HCT116 (cell line): ENCODE data around the gene BAHCC1. TPM values are rescaled to one million over a fixed set of nuclear protein-coding genes. Genes with fewer than 3 reads are reported as not detected.

ENCODE experiments used
- ATAC-seq: fragments of 200-7000 bp; cut with Tn5 transposase; 2 replicates; pipeline ENCODE4 v1.9.1; 2020; ENCODE audit warnings: mild to moderate bottlenecking, moderate library complexity
- BruUV-seq: library from RNA; stranded (reverse); fragments of 400-500 nt; replicated peaks from 2 replicates; lab custom pipeline; 2021; lab: Mats Ljungman, UMichigan
- CTCF ChIA-PET: fragments of 300-600 bp; sonication (Branson Sonifier 250); formaldehyde crosslinking; loops from one replicate; lab custom pipeline; 2021; ENCODE audit warnings: antibody characterized with exemption; lab: Charles Lee
- POLR2A ChIA-PET: fragments of 300-600, 350-600 bp; sonication (Branson Sonifier 250); formaldehyde crosslinking; loops from one replicate; lab custom pipeline; 2021; ENCODE audit warnings: antibody characterized with exemption; lab: Charles Lee
- RAD21 ChIA-PET, 2 experiments: fragments of 300-600 bp; sonication (Branson Sonifier 250); formaldehyde crosslinking; loops; one replicate each; lab custom pipeline; 2023; ENCODE audit warnings: low total read pairs in 2 of 2; ENCODE audit not compliant: uncharacterized antibody in 2 of 2, unreplicated experiment in 2 of 2, low non-redundant PET in 1 of 2; lab: Charles Lee
- DNase-seq: peaks from one replicate; pipeline ENCODE4 v3.0.0-alpha.2; 2010; ENCODE audit warnings: low read depth, low spot score
- H2AFZ ChIP-seq: fragments of 200-600 bp; shearing (Covaris generic), sonication (generic); 2 replicates; pipeline ENCODE4 v1.6.1; 2017; ENCODE audit warnings: low read depth, mixed run types, mixed read lengths, antibody characterized with exemption, low read length; ENCODE audit not compliant: poor library complexity, severe bottlenecking
- H3K27ac ChIP-seq: 2 replicates; pipeline ENCODE4 v1.5.1; 2012; ENCODE audit warnings: low read depth, low read length
- H3K27me3 ChIP-seq: fragments of 200-600 bp; sonication (generic); 2 replicates; pipeline ENCODE4 v1.6.1; 2016; ENCODE audit warnings: mixed run types, low read length, mixed read lengths; ENCODE audit not compliant: insufficient read depth
- H3K36me3 ChIP-seq, 2 experiments: fragments of 200-500 bp in 1 of 2; fragments of 200-600 bp in 1 of 2; sonication (Bioruptor generic) in 1 of 2; sonication (generic) in 1 of 2; 2 replicates each; pipeline versions ENCODE4 v1.5.1 to v1.6.1; 2014 to 2016; ENCODE audit warnings: low read length in 2 of 2, inconsistent platforms in 1 of 2, mixed read lengths in 1 of 2, mixed run types in 1 of 2; ENCODE audit not compliant: insufficient read depth in 2 of 2, control insufficient read depth in 1 of 2
- H3K4me1 ChIP-seq, 2 experiments: fragments of 200-600 bp in 1 of 2; sonication (generic) in 1 of 2; 2 replicates each; pipeline versions ENCODE4 v1.5.1 to v1.6.1; 2012 to 2017; ENCODE audit warnings: low read length in 2 of 2, inconsistent platforms in 1 of 2, mild to moderate bottlenecking in 1 of 2, mixed read lengths in 1 of 2, mixed run types in 1 of 2, moderate library complexity in 1 of 2; ENCODE audit not compliant: insufficient read depth in 2 of 2, control insufficient read depth in 1 of 2
- H3K4me2 ChIP-seq: fragments of 200-600 bp; sonication (generic); 2 replicates; pipeline ENCODE4 v1.6.1; 2017; ENCODE audit warnings: mixed run types, low read length, mixed read lengths
- H3K4me3 ChIP-seq, 2 experiments: fragments of 200-600 bp in 1 of 2; sonication (generic) in 1 of 2; replicated peaks in 1 of 2; 2 replicates each; pipeline ENCODE4 v1.5.1; 2011 to 2016; ENCODE audit warnings: low read length in 2 of 2, control low read depth in 1 of 2, low read depth in 1 of 2, mild to moderate bottlenecking in 1 of 2, mixed read lengths in 1 of 2, mixed run types in 1 of 2
- H3K79me2 ChIP-seq: fragments of 200-600 bp; sonication (generic); 2 replicates; pipeline ENCODE4 v1.6.1; 2017; ENCODE audit warnings: mild to moderate bottlenecking, mixed run types, low read length, moderate library complexity, mixed read lengths; ENCODE audit not compliant: insufficient read depth
- H3K9ac ChIP-seq: fragments of 200-600 bp; sonication (generic); 2 replicates; pipeline ENCODE4 v1.6.1; 2016; ENCODE audit warnings: low read length, mixed read lengths
- H3K9me2 ChIP-seq: fragments of 200-600 bp; sonication (generic), shearing (Covaris generic); 2 replicates; pipeline ENCODE4 v1.6.1; 2017; ENCODE audit warnings: mixed run types, mild to moderate bottlenecking, moderate library complexity; ENCODE audit not compliant: insufficient read depth
- H3K9me3 ChIP-seq, 2 experiments: fragments of 200-500 bp in 1 of 2; fragments of 200-600 bp in 1 of 2; sonication (Bioruptor generic) in 1 of 2; sonication (generic) in 1 of 2; 2 replicates each; pipeline ENCODE4 v1.6.1; 2014 to 2017; ENCODE audit warnings: low read length in 2 of 2, mixed read lengths in 2 of 2, inconsistent platforms in 1 of 2, low read depth in 1 of 2, mild to moderate bottlenecking in 1 of 2, mixed run types in 1 of 2, moderate library complexity in 1 of 2; ENCODE audit not compliant: control insufficient read depth in 1 of 2, insufficient read depth in 1 of 2
- H4K20me1 ChIP-seq: fragments of 200-600 bp; sonication (generic), shearing (Covaris generic); 2 replicates; pipeline ENCODE4 v1.6.1; 2017; ENCODE audit warnings: mixed run types, mild to moderate bottlenecking, moderate library complexity; ENCODE audit not compliant: insufficient read depth
- ATF3 ChIP-seq: IDR thresholded peaks from 2 replicates; pipeline ENCODE4 v1.6.1; 2012
- CEBPB ChIP-seq: IDR thresholded peaks from 2 replicates; pipeline ENCODE4 v1.6.1; 2012; ENCODE audit warnings: low read depth
- EGR1 ChIP-seq: IDR thresholded peaks from 2 replicates; pipeline ENCODE4 v1.6.1; 2012; ENCODE audit warnings: low read depth
- JUND ChIP-seq: IDR thresholded peaks from 2 replicates; pipeline ENCODE4 v1.6.1; 2012
- MAX ChIP-seq: IDR thresholded peaks from 2 replicates; pipeline ENCODE4 v1.6.1; 2012
- RAD21 ChIP-seq: IDR thresholded peaks from 2 replicates; pipeline ENCODE4 v1.6.1; 2012; ENCODE audit warnings: low read depth, mild to moderate bottlenecking
- REST ChIP-seq: IDR thresholded peaks from 2 replicates; pipeline ENCODE4 v1.6.1; 2012; ENCODE audit warnings: low read depth
- SRF ChIP-seq: IDR thresholded peaks from 2 replicates; pipeline ENCODE4 v1.6.1; 2012; ENCODE audit warnings: low read depth
- TCF7L2 ChIP-seq: IDR thresholded peaks from 2 replicates; pipeline ENCODE4 v1.7.0; 2011; ENCODE audit warnings: borderline replicate concordance, inconsistent platforms; ENCODE audit not compliant: insufficient read depth, insufficient read length; ENCODE audit errors: extremely low read depth
- YY1 ChIP-seq: IDR thresholded peaks from 2 replicates; pipeline ENCODE4 v1.6.1; 2011; ENCODE audit warnings: low read length, low read depth, moderate library complexity, mild to moderate bottlenecking; ENCODE audit not compliant: insufficient replicate concordance; ENCODE audit errors: extremely low read depth
- ZNF274 ChIP-seq: fragments of 200-500 bp; sonication (Bioruptor generic); IDR thresholded peaks from 2 replicates; pipeline ENCODE4 v1.6.1; 2014; ENCODE audit warnings: mild to moderate bottlenecking, low read depth, low read length, inconsistent platforms
- intact Hi-C: fragments of 100-400 bp; cut with micrococcal nuclease; formaldehyde crosslinking; loops from 2 replicates; pipeline ENCODE4 v1.10.0; 2022
- total RNA-seq: library from RNA; stranded (reverse); gene quantifications from one replicate; pipeline ENCODE4 v1.2.1, GENCODE V29; 2021; ENCODE audit not compliant: unreplicated experiment

The BAHCC1 gene
- total RNA-seq, 1 experiment from 2014 or later = 45.2 TPM

GRCh38 chr17:81431545-81432482 lies 36.6 kb downstream of the BAHCC1 start:
- Histone ChIP-seq H3K4me2 (no peak overlapping the region), H4K20me1 (no peaks in the 10 kb centered on the region), H3K27me3 (no peaks in the 10 kb centered on the region), H3K9ac (no peak overlapping the region), H3K4me3 (no peak overlapping the region), H3K9me3 (no peaks in the 10 kb centered on the region), H3K9me2 (no peaks in the 10 kb centered on the region), H3K79me2 (no peaks in the 10 kb centered on the region), H3K4me1 (peaks cover 24 to 47% of the 10 kb centered on the region in 2 experiments), H3K27ac (no peak overlapping the region), H2AFZ (no peak overlapping the region), H3K36me3 (no peaks in the 10 kb centered on the region)
- RAD21 ChIA-PET = no interaction called here
- no peak for DNase-seq
- POLR2A ChIA-PET = interaction anchor here (1.1 to 1.3 kb wide), 2 partner anchors 37 kb away, joined by 3 to 4 read pairs; partner anchors contain the start of gene BAHCC1
- no peak for ATAC-seq
- TF ChIP-seq SRF (no peak), MAX (no peak), CEBPB (no peak), REST (no peak), EGR1 (no peak), YY1 (no peak), JUND (no peak), RAD21 (no peak), TCF7L2 (no peak), ZNF274 (no peak), ATF3 (no peak)
- no TSS peak for BruUV-seq
- intact Hi-C loops = no loop called here
- CTCF ChIA-PET = interaction anchor here (4.4 kb wide), 1 partner anchor 8 kb away, joined by 33 read pairs; no protein-coding TSS in a partner anchor
